AG09319 (cell line): ENCODE results near the gene DISP3.

Experiments used
- DNase-seq: peaks from one replicate; pipeline ENCODE4 v3.0.0-alpha.2; 2010; ENCODE audit warnings: low read depth; ENCODE audit errors: extremely low read depth
- TF ChIP-seq, protein P1 (sequence below): IDR thresholded peaks from 2 replicates; pipeline ENCODE4 v1.5.1; 2011; ENCODE audit warnings: low read depth, mild to moderate bottlenecking, inconsistent platforms, low read length, moderate library complexity

The DISP3 gene

DNA sequence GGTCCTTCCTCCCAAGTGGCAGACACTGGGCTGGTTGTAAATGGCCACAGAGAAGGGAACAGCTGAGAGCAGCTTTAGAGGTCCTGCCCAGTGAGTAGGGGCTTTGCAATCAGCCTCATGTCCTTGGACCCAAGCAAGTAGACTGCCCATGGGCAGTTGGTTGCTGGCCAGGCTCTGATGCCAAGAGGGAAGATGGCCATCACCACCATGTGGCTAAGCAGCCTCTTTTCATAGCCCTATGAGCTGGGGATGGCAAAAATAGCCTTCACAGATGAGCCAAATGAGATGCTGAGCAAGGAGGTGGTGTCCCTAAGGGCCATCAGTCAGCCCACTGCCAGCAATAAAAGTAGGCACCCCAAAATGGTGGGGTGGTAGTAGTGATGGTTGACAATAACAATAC, 3.2 kb downstream of the DISP3 start:
- DNase-seq, result no peak
- TF ChIP-seq, protein P1, sequence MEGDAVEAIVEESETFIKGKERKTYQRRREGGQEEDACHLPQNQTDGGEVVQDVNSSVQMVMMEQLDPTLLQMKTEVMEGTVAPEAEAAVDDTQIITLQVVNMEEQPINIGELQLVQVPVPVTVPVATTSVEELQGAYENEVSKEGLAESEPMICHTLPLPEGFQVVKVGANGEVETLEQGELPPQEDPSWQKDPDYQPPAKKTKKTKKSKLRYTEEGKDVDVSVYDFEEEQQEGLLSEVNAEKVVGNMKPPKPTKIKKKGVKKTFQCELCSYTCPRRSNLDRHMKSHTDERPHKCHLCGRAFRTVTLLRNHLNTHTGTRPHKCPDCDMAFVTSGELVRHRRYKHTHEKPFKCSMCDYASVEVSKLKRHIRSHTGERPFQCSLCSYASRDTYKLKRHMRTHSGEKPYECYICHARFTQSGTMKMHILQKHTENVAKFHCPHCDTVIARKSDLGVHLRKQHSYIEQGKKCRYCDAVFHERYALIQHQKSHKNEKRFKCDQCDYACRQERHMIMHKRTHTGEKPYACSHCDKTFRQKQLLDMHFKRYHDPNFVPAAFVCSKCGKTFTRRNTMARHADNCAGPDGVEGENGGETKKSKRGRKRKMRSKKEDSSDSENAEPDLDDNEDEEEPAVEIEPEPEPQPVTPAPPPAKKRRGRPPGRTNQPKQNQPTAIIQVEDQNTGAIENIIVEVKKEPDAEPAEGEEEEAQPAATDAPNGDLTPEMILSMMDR, result no peak

DNA sequence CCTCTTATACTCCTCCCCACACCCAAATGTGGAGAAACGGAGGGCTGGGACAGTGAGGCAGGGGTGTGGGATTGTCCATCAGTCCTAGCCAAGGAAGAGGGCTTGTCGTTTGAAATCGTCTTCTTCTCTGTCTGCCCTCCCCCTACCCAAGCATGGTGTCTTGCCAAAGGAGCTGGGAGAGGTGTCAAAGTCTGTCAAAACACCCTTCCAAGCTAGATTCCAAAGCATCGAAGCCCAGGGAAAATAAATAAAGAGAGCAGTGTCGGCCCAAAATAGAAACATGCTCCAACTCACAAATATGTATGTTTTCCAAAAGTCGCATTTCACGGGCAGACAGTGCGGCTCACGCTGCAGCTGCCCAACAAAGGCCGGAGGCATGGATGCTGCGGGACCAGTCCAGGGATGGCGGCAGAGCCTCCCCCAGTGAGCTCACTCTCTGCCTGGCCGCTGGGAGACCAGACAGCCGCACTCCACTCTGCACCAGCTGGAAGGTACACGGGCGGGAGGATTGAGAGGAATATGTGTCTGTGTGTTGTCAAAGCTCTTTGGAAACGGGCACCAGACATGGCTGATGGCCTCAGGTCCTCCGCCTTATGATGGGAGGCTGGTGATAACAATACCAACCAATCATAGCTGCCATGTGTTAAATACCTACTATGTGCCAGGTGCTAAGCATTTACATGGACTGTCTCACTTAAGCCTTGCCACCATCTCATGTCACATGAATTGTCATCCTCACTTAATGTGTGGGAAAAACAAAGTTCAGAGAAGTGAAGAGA, 3.9 kb downstream of the DISP3 start:
- TF ChIP-seq, protein P1, result no peak
- DNase-seq, result no peak

DNA sequence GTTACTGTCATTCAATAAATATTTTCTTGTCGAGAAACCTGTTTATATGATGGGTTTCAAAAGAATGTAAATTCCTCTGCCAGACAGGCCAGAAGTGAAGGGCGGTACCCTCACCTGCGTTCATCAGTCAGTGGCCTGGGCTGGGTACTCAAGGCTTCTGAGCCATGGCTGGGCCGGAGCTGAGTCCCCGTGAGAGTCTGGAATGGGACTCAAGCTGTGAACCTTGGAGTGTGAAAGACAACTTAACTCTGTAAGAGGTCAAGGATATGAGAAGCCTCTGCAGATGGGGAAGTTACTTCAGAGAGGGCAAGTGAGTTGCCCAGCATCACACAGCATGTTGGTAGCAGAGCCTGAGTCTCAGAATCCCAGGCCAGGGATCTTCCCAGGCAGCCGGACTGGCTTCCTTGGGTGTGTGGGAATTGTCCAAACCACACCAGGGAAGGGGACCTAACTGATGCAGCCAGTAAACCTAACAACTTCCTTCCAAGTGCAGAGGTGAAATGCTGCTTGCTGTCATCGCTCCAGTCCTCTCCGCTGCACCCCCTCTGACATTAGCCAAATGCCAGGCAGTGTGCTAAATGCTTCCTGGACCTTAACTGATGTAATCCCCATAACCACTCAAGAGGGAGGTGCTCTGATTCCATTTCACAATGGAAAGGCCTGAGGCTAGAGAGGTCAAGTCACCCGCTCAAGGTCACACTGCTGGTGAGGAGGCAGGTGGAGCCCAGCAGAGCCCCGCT, 4.8 kb downstream of the DISP3 start:
- TF ChIP-seq, protein P1, result no peak
- no peak for DNase-seq

DNA sequence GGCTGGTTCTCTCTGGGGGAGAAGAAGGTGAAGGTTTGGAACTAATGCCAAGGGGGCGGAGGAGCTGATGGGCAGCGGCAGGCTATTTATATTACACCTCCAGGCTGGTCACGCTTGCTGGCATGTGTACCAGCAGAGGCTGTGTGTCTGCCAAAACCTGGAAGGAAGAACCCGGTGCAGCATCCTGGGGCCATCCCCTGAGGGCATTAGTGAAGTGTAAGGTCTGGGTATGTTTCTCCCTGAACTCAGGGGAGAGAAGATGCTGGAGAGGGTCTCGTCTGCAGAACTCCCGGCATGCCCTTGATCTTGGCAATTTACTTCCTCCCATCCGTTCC, 5.3 kb downstream of the DISP3 start:
- TF ChIP-seq, protein P1, result no peak
- DNase-seq, result no peak

GRCh38 chr1:11485191-11485590, 6.2 kb downstream of the DISP3 start:
- TF ChIP-seq, protein P1, result no peak
- DNase-seq, result no peak

DNA sequence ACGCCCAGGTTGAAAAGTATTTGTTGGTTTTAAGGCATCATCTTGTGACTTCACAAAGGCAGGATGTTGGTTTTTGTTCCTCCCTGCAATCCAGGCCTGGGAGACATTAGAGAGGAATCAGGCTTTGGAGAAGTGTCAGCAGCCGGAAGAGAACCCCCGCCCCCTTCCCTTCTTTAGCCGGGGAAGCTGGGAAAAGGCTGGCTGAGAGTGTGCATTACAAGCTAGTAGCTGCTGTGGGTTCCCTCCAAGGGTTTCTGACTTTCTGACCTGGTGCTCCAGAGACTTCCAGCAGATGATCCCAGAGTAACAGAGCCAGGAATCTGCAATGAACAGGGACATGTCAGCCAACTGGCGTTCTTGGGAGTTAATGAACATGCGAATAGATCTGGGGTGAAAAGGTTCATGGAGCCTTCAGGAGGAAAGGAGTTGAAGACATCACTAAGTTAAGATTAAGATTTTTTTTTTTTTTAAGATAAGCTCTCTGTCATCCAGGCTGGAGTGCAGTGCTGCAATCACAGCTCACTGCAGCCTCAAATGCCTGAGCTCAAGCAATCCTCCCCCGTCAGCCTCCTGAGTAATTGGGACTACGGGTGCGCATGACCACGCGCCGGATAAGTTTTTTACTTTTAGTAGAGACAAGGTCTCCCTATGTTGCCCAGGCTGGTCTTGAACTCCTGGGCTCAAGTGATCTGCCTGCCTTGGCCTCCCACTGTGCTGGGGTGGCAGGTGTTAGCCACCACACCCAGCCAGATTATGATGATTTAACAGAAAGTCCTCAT, 7.5 kb downstream of the DISP3 start:
- TF ChIP-seq, protein P1, result no peak
- no peak for DNase-seq
